HEK293 (cell line): ENCODE results near the gene FAXC.

Source experiments
- CTCF ChIA-PET: fragments of 350-600 bp; formaldehyde crosslinking; extraction: SDS; loops from one replicate; lab custom pipeline; 2021; ENCODE audit warnings: antibody characterized with exemption; lab: Yijun Ruan, JAX
- POLR2A ChIA-PET: fragments of 300-600 bp; formaldehyde crosslinking; extraction: SDS; loops from one replicate; lab custom pipeline; 2020; ENCODE audit warnings: antibody characterized with exemption, inconsistent platforms; lab: Yijun Ruan, JAX
- H3K27ac ChIP-seq: fragments of 200-500 bp; sonication (Bioruptor generic); 2 replicates; pipeline ENCODE4 v1.5.1; 2014; ENCODE audit warnings: low read depth, low read length, control low read depth, inconsistent platforms; ENCODE audit errors: extremely low read depth
- H3K36me3 ChIP-seq, 2 experiments: fragments of 200-500 bp in 1 of 2; sonication (Bioruptor generic) in 1 of 2; 1 replicate in 1 of 2; 2 replicates in 1 of 2; pipeline ENCODE4 v1.5.1; 2014 to 2017; ENCODE audit warnings: inconsistent platforms in 2 of 2, low read length in 2 of 2; ENCODE audit not compliant: control insufficient read depth in 2 of 2, insufficient read depth in 1 of 2
- H3K4me1 ChIP-seq: fragments of 200-500 bp; sonication (Bioruptor generic); 2 replicates; pipeline ENCODE4 v1.5.1; 2014; ENCODE audit warnings: mild to moderate bottlenecking, low read length, inconsistent platforms; ENCODE audit not compliant: control insufficient read depth, insufficient read depth
- H3K4me3 ChIP-seq: 2 replicates; pipeline ENCODE4 v1.5.1; 2011; ENCODE audit warnings: low read depth, mild to moderate bottlenecking, control low read depth, low read length, moderate library complexity
- H3K9me3 ChIP-seq: fragments of 200-500 bp; sonication (Bioruptor generic); 2 replicates; pipeline ENCODE4 v1.5.1; 2014; ENCODE audit warnings: low read depth, low read length, inconsistent platforms; ENCODE audit not compliant: control insufficient read depth, insufficient read depth
- FEZF1 ChIP-seq: fragments of 450-650 bp; formaldehyde crosslinking; IDR thresholded peaks from 2 replicates; pipeline ENCODE4 v1.5.1; 2016; ENCODE audit warnings: missing biosample characterization, missing genetic modification characterization
- GFI1B ChIP-seq: fragments of 450-650 bp; formaldehyde crosslinking; IDR thresholded peaks from 2 replicates; pipeline ENCODE4 v1.5.1; 2016; ENCODE audit warnings: missing biosample characterization, missing genetic modification characterization
- RBAK ChIP-seq: fragments of 450-650 bp; formaldehyde crosslinking; IDR thresholded peaks from 2 replicates; pipeline ENCODE4 v1.5.1; 2016; ENCODE audit warnings: missing biosample characterization, missing genetic modification characterization
- SP7 ChIP-seq: fragments of 450-650 bp; formaldehyde crosslinking; IDR thresholded peaks from 2 replicates; pipeline ENCODE4 v1.5.1; 2016; ENCODE audit warnings: missing biosample characterization, missing genetic modification characterization
- ZFP69B ChIP-seq: fragments of 450-650 bp; formaldehyde crosslinking; IDR thresholded peaks from 2 replicates; pipeline ENCODE4 v1.5.1; 2016; ENCODE audit warnings: missing biosample characterization, missing genetic modification characterization
- ZNF10 ChIP-seq: fragments of 450-650 bp; formaldehyde crosslinking; IDR thresholded peaks from 2 replicates; pipeline ENCODE4 v1.5.1; 2017; ENCODE audit warnings: missing biosample characterization, missing genetic modification characterization
- ZNF148 ChIP-seq: fragments of 450-650 bp; formaldehyde crosslinking; IDR thresholded peaks from 2 replicates; pipeline ENCODE4 v1.5.0; 2017; ENCODE audit warnings: missing biosample characterization, missing genetic modification characterization, borderline replicate concordance
- ZNF157 ChIP-seq: fragments of 450-650 bp; formaldehyde crosslinking; IDR thresholded peaks from 2 replicates; pipeline ENCODE4 v1.5.1; 2016; ENCODE audit warnings: missing biosample characterization, missing genetic modification characterization
- ZNF221 ChIP-seq: fragments of 450-650 bp; formaldehyde crosslinking; IDR thresholded peaks from 2 replicates; pipeline ENCODE4 v1.5.1; 2017; ENCODE audit warnings: missing biosample characterization, missing genetic modification characterization, borderline replicate concordance
- ZNF311 ChIP-seq: fragments of 450-650 bp; formaldehyde crosslinking; IDR thresholded peaks from 2 replicates; pipeline ENCODE4 v1.5.1; 2017; ENCODE audit warnings: missing biosample characterization, missing genetic modification characterization, borderline replicate concordance
- ZNF600 ChIP-seq: fragments of 450-650 bp; formaldehyde crosslinking; IDR thresholded peaks from 2 replicates; pipeline ENCODE4 v1.5.1; 2016; ENCODE audit warnings: missing biosample characterization, missing genetic modification characterization
- ZNF621 ChIP-seq: fragments of 450-650 bp; formaldehyde crosslinking; IDR thresholded peaks from 2 replicates; pipeline ENCODE4 v1.5.1; 2017; ENCODE audit warnings: missing biosample characterization, missing genetic modification characterization
- ZNF707 ChIP-seq: fragments of 450-650 bp; formaldehyde crosslinking; IDR thresholded peaks from 2 replicates; pipeline ENCODE4 v1.5.1; 2016; ENCODE audit warnings: missing biosample characterization, missing genetic modification characterization
- ZNF777 ChIP-seq: fragments of 450-650 bp; formaldehyde crosslinking; IDR thresholded peaks from 2 replicates; pipeline ENCODE4 v1.5.1; 2017; ENCODE audit warnings: missing biosample characterization, missing genetic modification characterization, borderline replicate concordance
- ZNF785 ChIP-seq: fragments of 450-650 bp; formaldehyde crosslinking; IDR thresholded peaks from 2 replicates; pipeline ENCODE4 v1.5.1; 2016; ENCODE audit warnings: missing biosample characterization, missing genetic modification characterization
- TF ChIP-seq, protein P1 (sequence below): fragments of 450-650 bp; formaldehyde crosslinking; IDR thresholded peaks from 2 replicates; pipeline ENCODE4 v1.5.1; 2016; ENCODE audit warnings: missing biosample characterization, missing genetic modification characterization
- TF ChIP-seq, protein P2 (sequence below): fragments of 450-650 bp; formaldehyde crosslinking; IDR thresholded peaks from 2 replicates; pipeline ENCODE4 v1.5.1; 2016; ENCODE audit warnings: missing biosample characterization, missing genetic modification characterization

Gene FAXC

DNA sequence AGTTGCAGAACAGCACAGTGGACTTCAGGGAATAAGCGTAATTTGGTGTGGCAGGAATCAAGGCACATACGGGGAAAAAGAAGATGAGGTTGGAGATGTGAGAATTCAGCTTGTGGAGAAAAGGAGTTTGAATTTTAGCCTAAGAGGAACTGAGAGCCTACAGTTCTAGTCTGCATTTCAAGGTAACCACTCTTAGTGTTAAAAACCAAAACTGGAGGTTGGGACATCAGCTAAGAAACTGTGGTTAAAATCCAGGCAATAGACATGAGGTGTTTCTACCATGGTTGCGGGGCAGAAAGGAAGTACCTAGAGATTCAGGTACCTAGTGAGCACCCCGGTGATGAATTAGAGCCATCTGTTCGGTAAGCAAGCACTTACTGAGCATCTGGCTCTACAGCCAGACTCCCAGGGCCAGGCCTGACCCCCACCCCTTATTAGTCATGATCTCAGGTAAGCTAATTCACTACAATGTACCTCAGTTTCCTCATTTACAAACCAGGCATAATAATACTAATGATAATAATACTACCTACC lies 44.4 kb downstream of the FAXC start (continued):
- no peak for TF ChIP-seq ZNF148

DNA sequence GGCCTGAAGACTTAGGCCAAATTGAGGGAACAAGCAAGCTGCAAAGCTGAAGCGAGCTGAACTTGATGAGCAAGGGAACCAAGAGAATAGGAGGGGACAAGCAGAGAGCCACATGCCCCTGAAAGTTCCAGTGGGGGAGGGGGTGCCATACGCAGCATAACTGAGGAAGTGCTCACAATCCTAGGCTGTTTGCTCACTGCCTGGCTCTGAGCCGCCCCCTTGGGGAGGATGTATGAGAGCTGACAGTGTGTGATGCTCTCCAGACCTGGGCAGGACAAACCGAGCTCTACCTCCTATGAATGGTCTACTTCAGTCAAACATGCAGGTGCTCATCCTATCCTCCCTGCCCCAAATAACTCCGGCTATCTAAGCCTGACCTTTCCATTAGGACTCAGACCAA lies 52.1 kb downstream of the FAXC start:
- POLR2A ChIA-PET = no interaction called here
- H3K4me1 ChIP-seq = no peaks in the 10 kb centered on the region
- H3K27ac ChIP-seq = no peak overlapping the region
- no peak for TF ChIP-seq SP7 (tag by site-specific recombination)
- TF ChIP-seq ZNF707 = no peak
- TF ChIP-seq, protein P1, sequence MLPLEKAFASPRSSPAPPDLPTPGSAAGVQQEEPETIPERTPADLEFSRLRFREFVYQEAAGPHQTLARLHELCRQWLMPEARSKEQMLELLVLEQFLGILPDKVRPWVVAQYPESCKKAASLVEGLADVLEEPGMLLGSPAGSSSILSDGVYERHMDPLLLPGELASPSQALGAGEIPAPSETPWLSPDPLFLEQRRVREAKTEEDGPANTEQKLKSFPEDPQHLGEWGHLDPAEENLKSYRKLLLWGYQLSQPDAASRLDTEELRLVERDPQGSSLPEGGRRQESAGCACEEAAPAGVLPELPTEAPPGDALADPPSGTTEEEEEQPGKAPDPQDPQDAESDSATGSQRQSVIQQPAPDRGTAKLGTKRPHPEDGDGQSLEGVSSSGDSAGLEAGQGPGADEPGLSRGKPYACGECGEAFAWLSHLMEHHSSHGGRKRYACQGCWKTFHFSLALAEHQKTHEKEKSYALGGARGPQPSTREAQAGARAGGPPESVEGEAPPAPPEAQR = no peak
- TF ChIP-seq GFI1B = no peak
- TF ChIP-seq ZNF777 (tag by site-specific recombination) = no peak
- TF ChIP-seq ZNF311 = no peak
- CTCF ChIA-PET = interaction anchor here (0.7 to 2.4 kb wide), 4 partner anchors 10 to 35 kb away, joined by 3 to 7 read pairs (median 4); no protein-coding TSS in a partner anchor
- H3K36me3 ChIP-seq = peaks cover 0 to 44% of the 10 kb centered on the region in 2 experiments; a peak in 2 of 3 replicates
- H3K4me3 ChIP-seq = no peak overlapping the region
- H3K9me3 ChIP-seq = no peaks in the 10 kb centered on the region

- Histone ChIP-seq H3K9me3 (no peaks in the 10 kb centered on the region), H3K36me3 (peaks cover 0 to 47% of the 10 kb centered on the region in 2 experiments; a peak in 1 of 3 replicates), H3K4me3 (no peak overlapping the region), H3K4me1 (no peaks in the 10 kb centered on the region), H3K27ac (no peak overlapping the region)
- TF ChIP-seq ZNF221 (tag by site-specific recombination) = no peak
- TF ChIP-seq ZNF785 (tag by site-specific recombination) = no peak
- TF ChIP-seq, protein P2, sequence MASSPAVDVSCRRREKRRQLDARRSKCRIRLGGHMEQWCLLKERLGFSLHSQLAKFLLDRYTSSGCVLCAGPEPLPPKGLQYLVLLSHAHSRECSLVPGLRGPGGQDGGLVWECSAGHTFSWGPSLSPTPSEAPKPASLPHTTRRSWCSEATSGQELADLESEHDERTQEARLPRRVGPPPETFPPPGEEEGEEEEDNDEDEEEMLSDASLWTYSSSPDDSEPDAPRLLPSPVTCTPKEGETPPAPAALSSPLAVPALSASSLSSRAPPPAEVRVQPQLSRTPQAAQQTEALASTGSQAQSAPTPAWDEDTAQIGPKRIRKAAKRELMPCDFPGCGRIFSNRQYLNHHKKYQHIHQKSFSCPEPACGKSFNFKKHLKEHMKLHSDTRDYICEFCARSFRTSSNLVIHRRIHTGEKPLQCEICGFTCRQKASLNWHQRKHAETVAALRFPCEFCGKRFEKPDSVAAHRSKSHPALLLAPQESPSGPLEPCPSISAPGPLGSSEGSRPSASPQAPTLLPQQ (tag by site-specific recombination) = no peak
- ChIA-PET POLR2A (no interaction called here), CTCF (interaction anchor here (1.3 to 2.4 kb wide), 3 partner anchors 9 to 33 kb away, joined by 4 to 7 read pairs (median 5); no protein-coding TSS in a partner anchor)
These were observed 52.5 kb downstream of the FAXC start for GRCh38 chr6:99297006-99297405.

GRCh38 chr6:99296261-99296660 lies 53.2 kb downstream of the FAXC start:
- H3K36me3 ChIP-seq = peaks cover 0 to 48% of the 10 kb centered on the region in 2 experiments; a peak in 1 of 3 replicates
- no peak for TF ChIP-seq ZFP69B (tag by site-specific recombination)
- no peak for TF ChIP-seq FEZF1 (tag by site-specific recombination)
- TF ChIP-seq ZNF621 (tag by site-specific recombination) = no peak
- no peak for TF ChIP-seq ZNF157
- TF ChIP-seq ZNF600 (tag by site-specific recombination) = no peak
- no peak for TF ChIP-seq RBAK
- no peak for TF ChIP-seq ZNF10 (tag by site-specific recombination)
- TF ChIP-seq, all 188 proteins: peak for 0
- Histone ChIP-seq H3K4me3 (no peak overlapping the region), H3K27ac (no peak overlapping the region), H3K4me1 (no peaks in the 10 kb centered on the region), H3K9me3 (no peaks in the 10 kb centered on the region)
- ChIA-PET POLR2A (no interaction called here), CTCF (no interaction called here)
